Panc1 (cell line): ENCODE results near the gene CEP95. TPM values are rescaled to one million over a fixed set of nuclear protein-coding genes. Genes with fewer than 3 reads are reported as not detected.

Source experiments
- ATAC-seq: fragments of 200-7000 bp; cut with Tn5 transposase; 2 replicates; pipeline ENCODE4 v1.9.1; 2020; ENCODE audit warnings: mild to moderate bottlenecking, moderate library complexity
- BruUV-seq: library from RNA; stranded (reverse); fragments of 400-500 nt; replicated peaks from 2 replicates; lab custom pipeline; 2021; lab: Mats Ljungman, UMichigan
- CTCF ChIA-PET: fragments of 300-600 bp; sonication (Branson Sonifier 250); formaldehyde crosslinking; loops from one replicate; lab custom pipeline; 2022; ENCODE audit warnings: antibody characterized with exemption; lab: Charles Lee
- POLR2A ChIA-PET: fragments of 300-600 bp; sonication (Branson Sonifier 250); formaldehyde crosslinking; loops from one replicate; lab custom pipeline; 2022; ENCODE audit warnings: antibody characterized with exemption; lab: Charles Lee
- DNase-seq: peaks from one replicate; pipeline ENCODE4 v3.0.0-alpha.2; 2010; ENCODE audit warnings: low read depth, low spot score
- H3K27ac ChIP-seq: 2 replicates; pipeline ENCODE4 v1.5.1; 2011; ENCODE audit warnings: mild to moderate bottlenecking, low read length, inconsistent platforms
- H3K27me3 ChIP-seq: fragments of 200-500 bp; sonication (Bioruptor generic); 2 replicates; pipeline ENCODE4 v1.6.0; 2014; ENCODE audit warnings: low read length, inconsistent platforms; ENCODE audit not compliant: control insufficient read depth, insufficient read depth
- H3K36me3 ChIP-seq: fragments of 200-500 bp; sonication (Bioruptor generic); 2 replicates; pipeline ENCODE4 v1.5.1; 2014; ENCODE audit warnings: inconsistent platforms, mild to moderate bottlenecking, low read length, moderate library complexity; ENCODE audit not compliant: control insufficient read depth, insufficient read depth
- H3K4me1 ChIP-seq: 2 replicates; pipeline ENCODE4 v1.5.1; 2011; ENCODE audit warnings: inconsistent platforms, mild to moderate bottlenecking, low read length, moderate library complexity; ENCODE audit not compliant: control insufficient read depth, insufficient read depth
- H3K4me3 ChIP-seq, 2 experiments: 2 replicates each; pipeline ENCODE4 v1.5.1; 2011 to 2012; ENCODE audit warnings: low read depth in 2 of 2, low read length in 2 of 2, mild to moderate bottlenecking in 2 of 2, inconsistent platforms in 1 of 2, moderate library complexity in 1 of 2
- H3K9me3 ChIP-seq: fragments of 200-500 bp; sonication (Bioruptor generic); 2 replicates; pipeline ENCODE4 v1.5.1; 2014; ENCODE audit warnings: low read depth, mild to moderate bottlenecking, inconsistent platforms, low read length, moderate library complexity; ENCODE audit not compliant: control insufficient read depth, insufficient read depth
- CTCF ChIP-seq: fragments of 450-650 bp; IDR thresholded peaks from 2 replicates; pipeline ENCODE4 v1.5.1; 2017; ENCODE audit warnings: mild to moderate bottlenecking
- POLR2AphosphoS5 ChIP-seq: IDR thresholded peaks from 2 replicates; pipeline ENCODE4 v1.6.1; 2012; ENCODE audit warnings: mild to moderate bottlenecking, low read depth, low read length, moderate library complexity
- REST ChIP-seq, 2 experiments: IDR thresholded peaks; 2 replicates each; pipeline ENCODE4 v1.6.1; 2011 to 2012; ENCODE audit warnings: low read depth in 2 of 2, control low read depth in 1 of 2, low read length in 1 of 2, mild to moderate bottlenecking in 1 of 2, moderate library complexity in 1 of 2; ENCODE audit not compliant: insufficient read depth in 1 of 2
- SIN3A ChIP-seq: IDR thresholded peaks from 2 replicates; pipeline ENCODE4 v1.6.1; 2012; ENCODE audit warnings: low read depth, mild to moderate bottlenecking, low read length, moderate library complexity, borderline replicate concordance; ENCODE audit not compliant: insufficient read depth
- TCF7L2 ChIP-seq: IDR thresholded peaks from 2 replicates; pipeline ENCODE4 v1.6.1; 2011; ENCODE audit warnings: mild to moderate bottlenecking, low read depth, low read length, inconsistent platforms
- in situ Hi-C: cut with HindIII; loops from 2 replicates; pipeline ENCODE4 v1.10.0; 2016; ENCODE audit warnings: low sequenced_read_pairs, low pct_unique_long_range_greater_than_20kb
- intact Hi-C: fragments of 100-400 bp; cut with micrococcal nuclease; formaldehyde crosslinking; loops from one replicate; pipeline ENCODE4 v1.10.0; 2022; ENCODE audit not compliant: unreplicated experiment
- total RNA-seq: library from RNA; stranded (reverse); gene quantifications from one replicate; pipeline ENCODE4 v1.2.1, GENCODE V29; 2021; ENCODE audit not compliant: unreplicated experiment

The CEP95 gene
- total RNA-seq, 1 experiment from 2014 or later, result 23.2 TPM

- POLR2A ChIA-PET, result no interaction called here
Observed at GRCh38 chr17:64551461-64551860, 44.7 kb downstream of the CEP95 start.

GRCh38 chr17:64554028-64554637 lies 47.4 kb downstream of the CEP95 start:
- H3K4me1 ChIP-seq, result no peaks in the 10 kb centered on the region
- in situ Hi-C loops, result no loop called here
- TF ChIP-seq POLR2AphosphoS5 (no peak), REST (IDR thresholded peaks at IDR 0.05; ENCODE audit: insufficient read depth in 1 of 2, low read depth in 2 of 2, low read length in 1 of 2) (no peak), SIN3A (no peak), TCF7L2 (no peak), CTCF (no peak)
- POLR2A ChIA-PET, result no interaction called here
- H3K27me3 ChIP-seq, result no peaks in the 10 kb centered on the region
- no peak overlapping the region for H3K27ac ChIP-seq
- DNase-seq, result no peak
- H3K36me3 ChIP-seq, result peaks cover 16% of the 10 kb centered on the region; the same call in 1 of the 2 replicates
- CTCF ChIA-PET, result no interaction called here
- intact Hi-C loops, result loop anchor here (10.0 kb wide), 1 partner anchor 91 kb away; no protein-coding TSS in a partner anchor
- H3K9me3 ChIP-seq, result no peaks in the 10 kb centered on the region
- no peak for ATAC-seq
- no peak overlapping the region for H3K4me3 ChIP-seq
- no TSS peak for BruUV-seq

More at GRCh38 chr17:64551461-64551860, 44.7 kb downstream of the CEP95 start:
- H3K4me1 ChIP-seq, result no peaks in the 10 kb centered on the region
- H3K4me3 ChIP-seq, result no peak overlapping the region
- no peaks in the 10 kb centered on the region for H3K9me3 ChIP-seq
- intact Hi-C loops (loop anchor here (10.0 kb wide), 1 partner anchor 93 kb away; no protein-coding TSS in a partner anchor), in situ Hi-C loops (no loop called here)
- H3K27me3 ChIP-seq, result no peaks in the 10 kb centered on the region
- DNase-seq, result no peak
- H3K27ac ChIP-seq, result no peak overlapping the region
- no TSS peak for BruUV-seq
- TF ChIP-seq TCF7L2 (no peak), POLR2AphosphoS5 (no peak), SIN3A (no peak), CTCF (no peak), REST (IDR thresholded peaks at IDR 0.05; ENCODE audit: insufficient read depth in 1 of 2, low read depth in 2 of 2, low read length in 1 of 2) (no peak)
- CTCF ChIA-PET, result interaction anchor here (0.6 kb wide), 1 partner anchor 126 kb away, joined by 8 read pairs; no protein-coding TSS in a partner anchor
- ATAC-seq, result no peak
- H3K36me3 ChIP-seq, result peaks cover 13% of the 10 kb centered on the region
